ENCODE results near the gene NACA2.
A peak's percentile ranks its signal among the peaks of the same experiment; 100 is the strongest.
"Not testable (repeated sequence)": the region's sequence is repeated elsewhere in the genome, so short reads cannot be mapped to it uniquely, and the experiment has no call there.

NACA2 gene

DNA sequence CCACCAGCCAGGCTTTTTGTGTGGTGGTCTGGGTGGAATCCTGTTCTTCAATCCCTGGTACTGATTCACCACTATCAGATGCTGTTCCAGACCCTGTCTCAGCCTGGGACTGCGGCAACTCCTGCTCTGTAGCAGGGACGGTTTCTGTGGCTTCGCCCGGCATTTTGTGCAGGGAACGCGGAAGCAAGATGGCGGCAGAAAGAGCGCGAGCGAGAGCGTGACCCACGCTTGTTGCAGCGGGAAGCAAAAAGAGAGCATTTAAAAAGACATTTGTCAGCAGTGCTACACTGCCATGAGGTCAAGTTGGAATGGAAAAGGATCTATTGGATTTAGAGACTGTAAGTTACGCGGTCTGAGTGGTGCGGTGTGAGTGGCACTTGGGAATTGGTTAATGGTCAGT is at the start of gene NACA2:
Gene NACA2, minus strand, starts transcription at position 202 of the 400 bp plus-strand sequence. Its CDS starts 39 bp downstream, at position 163.
- DNase-seq = no peak

GRCh38 chr17:61639818-61640217 is 48.8 kb upstream of the NACA2 start:
- DNase-seq = no peak

DNA sequence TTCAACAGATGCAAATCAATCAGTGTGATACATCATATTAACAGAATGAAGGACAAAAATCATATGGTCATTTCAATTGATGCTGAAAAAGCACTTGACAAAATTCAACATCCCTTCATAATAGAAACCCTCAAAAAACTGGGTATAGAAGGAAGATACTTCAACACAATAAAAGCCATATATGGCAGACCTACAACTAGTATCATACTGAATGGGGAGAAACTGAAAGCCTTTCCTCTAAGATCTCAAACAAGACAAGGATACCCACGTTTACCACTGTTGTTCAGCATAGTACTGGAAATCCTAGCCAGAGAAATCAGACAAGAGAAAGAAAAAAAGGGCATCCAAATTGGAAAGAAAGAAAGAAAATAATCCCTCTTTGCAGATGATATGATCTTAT is 47.1 kb upstream of the NACA2 start:
- DNase-seq = no peak

- peak; percentile 24 for DNase-seq
Measured at GRCh38 chr17:61635913-61636432, 45.0 kb upstream of the NACA2 start.

DNA sequence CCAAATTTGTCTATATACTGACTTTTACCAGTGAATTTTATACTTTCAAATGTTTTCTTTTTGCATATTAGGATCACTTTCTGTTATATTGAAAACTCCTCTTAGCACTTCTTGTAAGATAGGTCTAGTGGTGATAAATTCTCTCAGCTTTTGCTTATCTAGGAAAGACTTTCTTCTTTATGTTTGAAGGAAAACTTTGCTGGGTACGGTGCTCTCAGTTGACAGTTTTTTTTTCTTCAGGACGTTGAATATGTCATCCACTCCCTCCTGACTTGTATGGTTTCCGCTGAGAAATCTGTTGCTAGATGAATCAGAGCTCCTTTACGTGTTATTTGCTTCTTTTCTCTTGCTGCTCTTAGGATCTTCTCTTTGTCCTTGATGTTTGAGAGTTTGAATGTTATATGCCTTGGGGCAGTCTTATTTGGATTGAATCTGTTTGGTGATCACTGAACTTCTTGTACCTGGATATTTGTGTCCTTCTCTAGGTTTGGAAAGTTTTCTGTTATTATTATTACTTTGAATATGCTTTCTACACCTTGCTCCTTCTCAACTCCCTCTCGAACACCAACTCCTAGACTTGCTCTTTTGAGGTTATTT is 44.0 kb upstream of the NACA2 start:
- no peak for DNase-seq

- DNase-seq = no peak
Measured at GRCh38 chr17:61634011-61634539, 43.1 kb upstream of the NACA2 start.

DNA sequence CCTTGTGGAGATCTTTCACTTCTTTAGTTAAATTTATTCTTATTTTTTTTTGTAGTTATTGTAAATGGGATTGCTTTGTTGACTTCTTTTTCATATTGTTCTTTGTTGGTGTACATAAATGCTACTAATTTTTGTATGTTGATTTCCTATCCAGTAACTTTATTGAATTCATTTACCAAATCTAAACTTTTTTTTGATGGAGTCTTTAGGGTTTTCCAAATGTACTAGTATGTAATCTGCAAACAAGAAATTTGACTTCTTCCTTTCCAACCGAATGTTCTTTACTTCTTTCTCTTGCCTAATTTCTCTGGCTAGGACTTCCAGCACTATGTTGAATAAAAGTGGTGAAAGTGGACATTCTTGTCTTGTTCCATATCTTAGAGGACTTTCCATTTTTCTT is 41.8 kb upstream of the NACA2 start:
- no peak for DNase-seq

- DNase-seq = no peak
Measured at GRCh38 chr17:61631800-61632199, 40.8 kb upstream of the NACA2 start.

- not testable (repeated sequence) for DNase-seq
Measured at GRCh38 chr17:61628158-61628557, 37.1 kb upstream of the NACA2 start.

GRCh38 chr17:61627658-61628057 is 36.6 kb upstream of the NACA2 start:
- DNase-seq = no peak

GRCh38 chr17:61627125-61627524 is 36.1 kb upstream of the NACA2 start:
- no peak for DNase-seq

GRCh38 chr17:61625564-61625963 is 34.5 kb upstream of the NACA2 start:
- no peak for DNase-seq

DNA sequence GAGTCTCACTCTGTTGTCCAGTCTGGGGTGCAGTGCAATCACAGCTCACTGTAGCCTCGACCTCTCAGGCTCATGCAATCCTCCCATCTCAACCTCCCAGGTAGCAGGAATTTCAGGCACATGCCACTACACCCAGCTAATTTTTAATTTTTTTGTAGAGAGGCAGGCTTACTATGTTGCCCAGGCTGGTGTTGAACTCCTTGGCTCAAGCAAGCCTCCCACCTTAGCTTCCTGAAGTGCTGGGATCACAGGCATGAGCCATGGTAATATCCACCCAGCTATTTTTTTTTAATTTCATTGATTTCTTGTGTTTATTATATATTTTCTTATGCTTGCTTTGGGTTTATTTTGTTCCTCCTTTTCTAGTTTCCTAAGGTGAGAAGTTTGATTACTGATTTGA is 33.9 kb upstream of the NACA2 start:
- no peak for DNase-seq

GRCh38 chr17:61621317-61621716 is 30.3 kb upstream of the NACA2 start:
- DNase-seq = no peak

- DNase-seq = no peak
Measured at GRCh38 chr17:61619953-61620352, 28.9 kb upstream of the NACA2 start.

DNA sequence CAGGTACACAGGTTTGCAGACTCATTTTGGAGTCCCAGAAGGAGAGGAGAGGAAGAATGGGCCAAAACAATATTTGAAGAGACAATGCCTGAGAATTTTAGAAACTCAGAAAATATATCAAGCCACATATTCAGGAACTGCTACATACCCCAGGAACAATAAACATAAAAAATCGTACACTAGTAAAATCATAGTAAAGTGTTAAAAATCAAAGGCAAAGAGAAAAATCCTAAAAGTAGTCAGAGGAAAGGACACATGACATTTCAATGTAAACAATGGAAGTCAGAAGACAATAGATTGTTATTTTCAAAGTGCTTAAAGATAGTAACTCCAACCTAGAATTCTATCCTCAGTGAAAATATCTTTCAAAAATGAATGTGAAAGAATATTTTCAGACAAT is 28.5 kb upstream of the NACA2 start:
- DNase-seq = no peak

DNA sequence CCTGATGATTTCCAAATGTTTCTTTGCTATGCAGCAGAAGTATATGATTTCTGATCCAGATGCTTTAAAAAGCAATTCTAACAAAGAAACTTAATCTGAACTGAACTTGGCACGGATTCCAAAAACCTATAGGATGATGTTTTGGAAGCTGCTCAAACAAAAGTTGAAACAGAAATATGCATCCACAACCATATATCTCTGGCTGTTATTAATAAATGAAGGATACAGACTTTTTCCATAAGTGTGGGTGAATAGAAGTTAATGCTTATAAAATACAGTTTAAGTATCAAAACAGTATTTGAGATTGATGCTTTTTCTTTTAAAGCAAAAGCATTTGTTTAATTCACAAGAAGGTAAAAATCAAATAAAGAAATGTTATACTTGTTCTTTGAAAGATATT is 27.9 kb upstream of the NACA2 start:
- no peak for DNase-seq

DNA sequence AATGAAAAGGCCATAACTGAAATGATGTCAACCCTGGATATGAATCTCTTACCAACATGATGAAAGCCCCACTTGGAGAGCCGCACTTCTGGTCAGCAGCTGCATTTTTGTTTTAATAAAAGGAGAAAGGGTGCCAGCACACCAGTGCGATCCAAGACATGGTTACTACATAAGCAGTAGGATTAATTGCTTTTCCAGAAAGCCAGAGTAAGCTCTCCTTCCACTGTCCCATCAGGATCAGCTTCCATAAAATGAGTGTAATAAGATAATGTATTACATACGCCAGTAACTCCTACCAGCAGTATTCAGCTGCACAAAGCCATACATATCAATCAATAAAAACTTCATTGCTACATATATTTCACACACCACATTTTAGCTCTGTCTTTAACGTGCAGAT is 26.3 kb upstream of the NACA2 start:
- no peak for DNase-seq

- no peak for DNase-seq
Measured at GRCh38 chr17:61616783-61617182, 25.8 kb upstream of the NACA2 start.

GRCh38 chr17:61614219-61614618 is 23.2 kb upstream of the NACA2 start:
- no peak for DNase-seq

GRCh38 chr17:61611323-61611722 is 20.3 kb upstream of the NACA2 start:
- no peak for DNase-seq

- no peak for DNase-seq
Measured at GRCh38 chr17:61605692-61606091, 14.7 kb upstream of the NACA2 start.

- no peak for DNase-seq
Measured at GRCh38 chr17:61601297-61601696, 10.3 kb upstream of the NACA2 start.

- no peak for DNase-seq
Measured at GRCh38 chr17:61600621-61601020, 9.6 kb upstream of the NACA2 start.

DNA sequence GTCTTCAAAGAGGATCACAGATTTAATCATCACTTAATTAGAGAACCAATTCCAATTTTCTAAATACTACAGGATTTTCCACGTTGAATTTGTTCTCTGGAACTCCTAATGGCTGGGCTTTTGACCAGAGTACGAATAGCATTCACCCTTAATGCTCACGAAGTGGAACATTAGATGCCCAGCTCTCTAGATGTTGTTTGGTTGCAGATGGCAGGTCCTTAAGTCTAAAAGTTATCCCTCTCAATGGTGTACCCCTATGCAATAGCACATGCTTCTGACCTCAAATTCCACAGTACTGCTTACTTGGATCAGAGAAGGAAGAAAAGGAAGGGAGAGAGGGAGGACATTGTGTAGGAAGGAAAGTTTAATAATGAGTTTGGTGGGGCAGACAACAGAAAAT is 8.6 kb upstream of the NACA2 start:
- DNase-seq = no peak

Measured in NCI-H1694 (cell line).